Lung (tissue), 12 donors: ENCODE measurements around the gene TBC1D10B. TPM values are rescaled to one million over a fixed set of nuclear protein-coding genes. Genes with fewer than 3 reads are reported as not detected.
"Not testable (repeated sequence)": the region's sequence is repeated elsewhere in the genome, so short reads cannot be mapped to it uniquely, and the experiment has no call there.

ENCODE experiments used
- ATAC-seq: fragments of 200-7000 bp; cut with Tn5 transposase; one replicate; pipeline ENCODE4 v1.9.1; 2020; ENCODE audit warnings: moderate number of reproducible peaks; ENCODE audit not compliant: insufficient read depth, low FRiP score
- DNase-seq, 3 donors: peaks; one replicate each; pipeline ENCODE4 v3.0.0-alpha.2; 2013 to 2017
- H3K27ac ChIP-seq, 2 donors: one replicate each; pipeline ENCODE4 v1.5.1; 2013; ENCODE audit warnings: mild to moderate bottlenecking in 2 of 2, moderate library complexity in 2 of 2, control low read depth in 1 of 2, inconsistent platforms in 1 of 2, low read depth in 1 of 2, low read length in 1 of 2
- H3K27me3 ChIP-seq, 3 donors: one replicate each; pipeline ENCODE4 v1.5.1; 2013; ENCODE audit warnings: low read length in 2 of 3; ENCODE audit not compliant: control insufficient read depth in 3 of 3, insufficient read depth in 3 of 3
- H3K36me3 ChIP-seq, 4 donors: one replicate each; pipeline ENCODE4 v1.5.1; 2013; ENCODE audit warnings: low read length in 4 of 4, mild to moderate bottlenecking in 1 of 4, moderate library complexity in 1 of 4; ENCODE audit not compliant: control insufficient read depth in 4 of 4, insufficient read depth in 4 of 4
- H3K4me1 ChIP-seq, 5 donors: one replicate each; pipeline ENCODE4 v1.5.1; 2013; ENCODE audit warnings: low read length in 5 of 5, mild to moderate bottlenecking in 2 of 5, moderate library complexity in 1 of 5; ENCODE audit not compliant: control insufficient read depth in 5 of 5, insufficient read depth in 5 of 5
- H3K4me3 ChIP-seq: one replicate; pipeline ENCODE4 v1.5.1; 2013; ENCODE audit warnings: mild to moderate bottlenecking, control low read depth, moderate library complexity
- H3K9ac ChIP-seq, 2 donors: one replicate each; pipeline ENCODE4 v1.5.1; 2013; ENCODE audit warnings: low read length in 2 of 2, control low read depth in 1 of 2; ENCODE audit not compliant: insufficient read depth in 1 of 2
- H3K9me3 ChIP-seq, 4 donors: one replicate each; pipeline ENCODE4 v1.5.1; 2013; ENCODE audit warnings: low read length in 3 of 4, mild to moderate bottlenecking in 1 of 4, moderate library complexity in 1 of 4; ENCODE audit not compliant: control insufficient read depth in 4 of 4, insufficient read depth in 3 of 4
- WGBS, 2 donors: extraction: QIAGEN DNeasy Blood & Tissue Kit; methylation state at CpG; one replicate each; pipeline ENCODE4 v1.1.7; 2013; 5-methylcytosine and 5-hydroxymethylcytosine counted together
- polyA plus RNA-seq, 2 donors: library from polyadenylated mRNA; stranded (reverse); fragments of 200-250 nt; gene quantifications; one replicate each; pipeline ENCODE4 v1.2.1, GENCODE V29; 2013
- total RNA-seq, 2 donors: library from RNA; depleted of rRNA in 1 of 2; stranded (reverse); fragments of >200 nt in 1 of 2; gene quantifications; one replicate each; pipeline ENCODE4 v1.2.1, GENCODE V29; 2014 to 2021
- TF ChIP-seq, protein P1 (sequence below): IDR thresholded peaks from 2 replicates; pipeline ENCODE4 v1.5.1; 2012; ENCODE audit warnings: mild to moderate bottlenecking; ENCODE audit errors: control extremely low read depth, extremely low read depth
- donor health status: control.
- donor health status: control.
- donor health status: Bipolar disorder and iron deficiency.
- donor health status: healthy.
- donor health status: DM: yes; HTN: yes; CAD: no.

The TBC1D10B gene
- total and polyA plus RNA-seq, 4 donors, result 26.9 to 43.6 (median 29.8) TPM

DNA sequence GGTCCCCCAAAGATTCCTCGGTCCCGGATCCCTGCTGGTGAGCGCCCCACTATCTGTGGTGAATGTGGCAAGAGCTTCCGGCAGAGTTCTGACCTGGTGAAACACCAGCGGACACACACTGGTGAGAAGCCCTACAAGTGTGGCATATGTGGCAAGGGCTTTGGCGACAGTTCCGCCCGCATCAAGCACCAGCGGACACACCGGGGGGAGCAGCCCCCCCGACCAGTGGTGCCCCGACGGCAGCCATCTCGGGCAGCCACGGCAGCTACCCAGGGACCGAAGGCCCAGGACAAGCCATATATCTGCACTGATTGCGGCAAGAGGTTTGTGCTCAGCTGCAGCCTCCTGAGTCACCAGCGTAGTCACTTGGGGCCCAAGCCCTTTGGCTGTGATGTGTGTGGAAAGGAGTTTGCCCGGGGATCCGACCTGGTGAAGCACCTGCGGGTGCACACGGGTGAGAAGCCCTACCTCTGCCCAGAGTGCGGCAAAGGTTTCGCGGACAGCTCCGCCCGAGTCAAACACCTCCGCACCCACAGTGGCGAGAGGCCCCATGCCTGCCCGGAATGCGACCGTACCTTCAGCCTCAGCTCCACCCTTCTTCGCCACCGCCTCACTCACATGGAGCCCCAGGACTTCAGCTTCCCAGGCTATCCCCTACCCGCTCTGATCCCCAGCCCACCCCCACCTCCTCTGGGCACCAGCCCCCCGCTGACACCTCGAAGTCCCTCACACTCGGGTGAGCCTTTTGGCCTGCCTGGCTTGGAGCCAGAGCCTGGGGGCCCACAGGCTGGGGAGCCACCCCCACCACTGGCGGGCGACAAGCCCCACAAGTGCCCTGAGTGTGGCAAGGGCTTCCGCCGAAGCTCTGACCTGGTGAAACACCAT, 27.7 kb upstream of the TBC1D10B start:
- no peak overlapping the region for H3K4me3 ChIP-seq
- no peaks in the 10 kb centered on the region for H3K27me3 ChIP-seq
- H3K27ac ChIP-seq, result no peak overlapping the region
- peaks cover 0 to 12% (median 2%) of the 10 kb centered on the region in 4 donors for H3K36me3 ChIP-seq
- 87 to 90% methylated on average over 42 of the region's 42 CpGs for WGBS, 2 donors
- DNase-seq, result no peak
- ATAC-seq, result no peak
- TF ChIP-seq, protein P1, sequence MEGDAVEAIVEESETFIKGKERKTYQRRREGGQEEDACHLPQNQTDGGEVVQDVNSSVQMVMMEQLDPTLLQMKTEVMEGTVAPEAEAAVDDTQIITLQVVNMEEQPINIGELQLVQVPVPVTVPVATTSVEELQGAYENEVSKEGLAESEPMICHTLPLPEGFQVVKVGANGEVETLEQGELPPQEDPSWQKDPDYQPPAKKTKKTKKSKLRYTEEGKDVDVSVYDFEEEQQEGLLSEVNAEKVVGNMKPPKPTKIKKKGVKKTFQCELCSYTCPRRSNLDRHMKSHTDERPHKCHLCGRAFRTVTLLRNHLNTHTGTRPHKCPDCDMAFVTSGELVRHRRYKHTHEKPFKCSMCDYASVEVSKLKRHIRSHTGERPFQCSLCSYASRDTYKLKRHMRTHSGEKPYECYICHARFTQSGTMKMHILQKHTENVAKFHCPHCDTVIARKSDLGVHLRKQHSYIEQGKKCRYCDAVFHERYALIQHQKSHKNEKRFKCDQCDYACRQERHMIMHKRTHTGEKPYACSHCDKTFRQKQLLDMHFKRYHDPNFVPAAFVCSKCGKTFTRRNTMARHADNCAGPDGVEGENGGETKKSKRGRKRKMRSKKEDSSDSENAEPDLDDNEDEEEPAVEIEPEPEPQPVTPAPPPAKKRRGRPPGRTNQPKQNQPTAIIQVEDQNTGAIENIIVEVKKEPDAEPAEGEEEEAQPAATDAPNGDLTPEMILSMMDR, result no peak
- peaks cover 0 to 28% (median 4%) of the 10 kb centered on the region in 5 donors for H3K4me1 ChIP-seq
- no peaks in the 10 kb centered on the region for H3K9me3 ChIP-seq
- no peak overlapping the region for H3K9ac ChIP-seq

- H3K4me1 ChIP-seq, result peaks cover 0 to 28% (median 4%) of the 10 kb centered on the region in 5 donors
- H3K36me3 ChIP-seq, result peaks cover 0 to 12% (median 2%) of the 10 kb centered on the region in 4 donors
- H3K27ac ChIP-seq, result no peak overlapping the region
- TF ChIP-seq, protein P1, result no peak
- H3K9ac ChIP-seq, result no peak overlapping the region
- H3K27me3 ChIP-seq, result no peaks in the 10 kb centered on the region
- WGBS, 2 donors, result 50 to 67% methylated on average over 4 of the region's 4 CpGs
- H3K9me3 ChIP-seq, result no peaks in the 10 kb centered on the region
- no peak for ATAC-seq
- no peak for DNase-seq
- no peak overlapping the region for H3K4me3 ChIP-seq
Observed at GRCh38 chr16:30397056-30397455, 26.8 kb upstream of the TBC1D10B start.

GRCh38 chr16:30396627-30397026, 26.3 kb upstream of the TBC1D10B start:
- not testable (repeated sequence) for H3K9ac ChIP-seq, H3K27ac ChIP-seq, ATAC-seq

GRCh38 chr16:30395992-30396585, 25.8 kb upstream of the TBC1D10B start:
- no peak for ATAC-seq
- peaks cover 0 to 12% (median 2%) of the 10 kb centered on the region in 4 donors for H3K36me3 ChIP-seq
- peak overlapping the region; percentile 71 to 95 for H3K27ac ChIP-seq
- H3K27me3 ChIP-seq, result no peaks in the 10 kb centered on the region
- WGBS, 2 donors, result 15 to 17% methylated on average over 13 of the region's 13 CpGs
- no peak overlapping the region for H3K9ac ChIP-seq
- peak overlapping the region; percentile 96 for H3K4me3 ChIP-seq
- DNase-seq, result no peak
- peaks cover 0 to 27% (median 4%) of the 10 kb centered on the region in 5 donors for H3K4me1 ChIP-seq
- no peaks in the 10 kb centered on the region for H3K9me3 ChIP-seq
- TF ChIP-seq, protein P1, result no peak

More at GRCh38 chr16:30396627-30397026, 26.3 kb upstream of the TBC1D10B start:
- H3K4me1 ChIP-seq, result peaks cover 0 to 28% (median 4%) of the 10 kb centered on the region in 5 donors
- not testable (repeated sequence) for H3K27me3 ChIP-seq, DNase-seq, H3K4me3 ChIP-seq, H3K9me3 ChIP-seq
- peaks cover 0 to 12% (median 2%) of the 10 kb centered on the region in 4 donors for H3K36me3 ChIP-seq
- 78 to 84% methylated on average over 4 of the region's 4 CpGs for WGBS, 2 donors
